Colonic mucosa (tissue), 4 donors: ENCODE data around the gene USP34. TPM values are rescaled to one million over a fixed set of nuclear protein-coding genes. Genes with fewer than 3 reads are reported as not detected.
A peak's percentile ranks its signal among the peaks of the same experiment; 100 is the strongest.

ENCODE experiments used
- DNase-seq: peaks from one replicate; pipeline ENCODE4 v3.0.0-alpha.2; 2020
- H3K27ac ChIP-seq: fragments of 200-600 bp; one replicate; pipeline ENCODE4 v1.8.0; 2021
- H3K27me3 ChIP-seq: fragments of 200-600 bp; one replicate; pipeline ENCODE4 v1.8.0; 2021
- H3K36me3 ChIP-seq: fragments of 200-600 bp; one replicate; pipeline ENCODE4 v1.8.0; 2021
- H3K4me1 ChIP-seq: fragments of 200-600 bp; one replicate; pipeline ENCODE4 v1.8.0; 2021; ENCODE audit warnings: mild to moderate bottlenecking
- H3K4me3 ChIP-seq: fragments of 200-600 bp; one replicate; pipeline ENCODE4 v1.8.0; 2021
- H3K9ac ChIP-seq, 2 donors: one replicate each; pipeline ENCODE4 v1.7.0; 2013; ENCODE audit warnings: control low read depth in 2 of 2, low read depth in 2 of 2, low read length in 2 of 2
- H3K9me3 ChIP-seq: fragments of 200-600 bp; one replicate; pipeline ENCODE4 v1.8.0; 2021
- intact Hi-C: fragments of 100-400 bp; cut with DNase I; formaldehyde crosslinking; loops from one replicate; pipeline ENCODE4 v1.14.1; 2022
- total RNA-seq, 2 donors: library from RNA; stranded (reverse); fragmentation: NEBNext Ultra II Directional in 1 of 2; extraction: Animal tissue kit (Norgen Biotek cat#: 25700) in 1 of 2; gene quantifications; one replicate each; pipeline ENCODE4 v1.2.1, GENCODE V29; 2021
- TF ChIP-seq, protein P1 (sequence below): fragments of 200-600 bp; IDR thresholded peaks from one replicate; pipeline ENCODE4 v1.8.0; 2022; ENCODE audit warnings: antibody characterized with exemption, mild to moderate bottlenecking
- donor health status: healthy.
- donor health status: DM: no; HTN: no; CAD: no.
- donor health status: DM: no; HTN: no; CAD: no.

USP34 gene
- total RNA-seq, 2 donors from 2014 or later = 70.8 to 76.3 TPM

DNA sequence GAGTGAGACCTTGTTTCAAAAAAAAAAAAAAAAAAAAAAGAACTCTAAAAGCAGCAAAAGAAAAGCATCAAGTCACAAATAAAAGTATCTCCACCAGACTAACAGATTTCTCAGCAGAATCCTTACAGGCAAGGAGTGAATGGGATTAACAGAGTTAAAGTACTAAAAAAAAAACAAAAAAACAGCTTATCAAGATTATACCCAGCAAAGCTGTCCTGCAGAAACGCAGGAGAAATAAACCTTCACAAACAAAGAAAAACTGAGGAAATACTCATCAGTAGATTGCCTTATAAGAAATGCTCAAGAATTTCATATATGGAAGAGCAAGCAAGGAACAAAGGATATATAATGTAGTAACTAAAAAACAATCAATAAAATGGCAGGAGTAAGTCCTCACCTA lies 35.6 kb downstream of the USP34 start:
- Histone ChIP-seq H3K27me3 (no peaks in the 10 kb centered on the region), H3K36me3 (no peaks in the 10 kb centered on the region), H3K27ac (no peak overlapping the region), H3K9me3 (no peaks in the 10 kb centered on the region), H3K9ac (no peak overlapping the region), H3K4me1 (peaks cover 13% of the 10 kb centered on the region), H3K4me3 (no peak overlapping the region)
- no peak for DNase-seq
- intact Hi-C loops = no loop called here
- TF ChIP-seq, protein P1, sequence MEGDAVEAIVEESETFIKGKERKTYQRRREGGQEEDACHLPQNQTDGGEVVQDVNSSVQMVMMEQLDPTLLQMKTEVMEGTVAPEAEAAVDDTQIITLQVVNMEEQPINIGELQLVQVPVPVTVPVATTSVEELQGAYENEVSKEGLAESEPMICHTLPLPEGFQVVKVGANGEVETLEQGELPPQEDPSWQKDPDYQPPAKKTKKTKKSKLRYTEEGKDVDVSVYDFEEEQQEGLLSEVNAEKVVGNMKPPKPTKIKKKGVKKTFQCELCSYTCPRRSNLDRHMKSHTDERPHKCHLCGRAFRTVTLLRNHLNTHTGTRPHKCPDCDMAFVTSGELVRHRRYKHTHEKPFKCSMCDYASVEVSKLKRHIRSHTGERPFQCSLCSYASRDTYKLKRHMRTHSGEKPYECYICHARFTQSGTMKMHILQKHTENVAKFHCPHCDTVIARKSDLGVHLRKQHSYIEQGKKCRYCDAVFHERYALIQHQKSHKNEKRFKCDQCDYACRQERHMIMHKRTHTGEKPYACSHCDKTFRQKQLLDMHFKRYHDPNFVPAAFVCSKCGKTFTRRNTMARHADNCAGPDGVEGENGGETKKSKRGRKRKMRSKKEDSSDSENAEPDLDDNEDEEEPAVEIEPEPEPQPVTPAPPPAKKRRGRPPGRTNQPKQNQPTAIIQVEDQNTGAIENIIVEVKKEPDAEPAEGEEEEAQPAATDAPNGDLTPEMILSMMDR = no peak

DNA sequence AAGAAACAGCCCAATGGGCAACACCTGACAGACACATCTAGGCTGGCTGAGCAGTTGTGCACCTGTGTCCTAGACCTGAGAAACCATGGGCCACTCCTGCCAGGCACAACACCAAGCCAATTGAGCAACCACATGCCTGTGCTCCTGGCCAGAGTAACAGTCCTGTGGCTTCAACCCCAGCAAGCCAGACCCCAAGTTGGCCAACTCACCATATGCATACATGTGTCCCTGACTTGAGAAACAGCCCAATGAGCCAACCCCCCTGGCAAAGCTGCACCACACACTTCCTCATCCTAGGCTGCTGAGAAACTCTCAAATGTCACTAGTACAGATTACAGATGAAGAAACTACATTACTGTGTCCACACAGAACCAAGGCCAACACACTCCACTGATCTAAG lies 36.6 kb downstream of the USP34 start:
- Histone ChIP-seq H3K36me3 (no peaks in the 10 kb centered on the region), H3K27ac (no peak overlapping the region), H3K9ac (no peak overlapping the region), H3K4me3 (no peak overlapping the region), H3K9me3 (no peaks in the 10 kb centered on the region), H3K4me1 (peaks cover 13% of the 10 kb centered on the region), H3K27me3 (no peaks in the 10 kb centered on the region)
- TF ChIP-seq, protein P1 = no peak
- intact Hi-C loops = no loop called here
- DNase-seq = no peak

DNA sequence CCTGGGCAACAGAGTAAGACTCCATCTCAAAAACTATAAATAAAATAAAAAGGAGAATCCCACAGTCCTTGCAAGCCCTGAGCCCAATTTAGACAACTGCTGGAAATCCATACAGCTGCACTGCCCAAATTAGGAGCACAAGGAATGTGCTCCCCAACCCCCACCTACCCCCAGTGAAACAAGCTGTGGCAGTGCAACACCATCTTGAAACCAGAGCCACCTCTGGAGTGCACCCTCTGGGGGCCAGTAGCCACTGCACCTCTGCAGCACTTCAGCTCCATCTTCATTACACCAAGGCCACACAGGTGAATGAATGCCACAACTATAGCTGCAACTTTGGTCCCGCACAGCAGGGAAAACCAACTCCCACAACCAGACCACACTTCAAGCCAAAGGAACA lies 37.3 kb downstream of the USP34 start:
- no peak for DNase-seq
- H3K9me3 ChIP-seq = no peaks in the 10 kb centered on the region
- no peak overlapping the region for H3K9ac ChIP-seq
- H3K27me3 ChIP-seq = no peaks in the 10 kb centered on the region
- intact Hi-C loops = no loop called here
- H3K27ac ChIP-seq = no peak overlapping the region
- peaks cover 13% of the 10 kb centered on the region for H3K4me1 ChIP-seq
- no peak overlapping the region for H3K4me3 ChIP-seq
- no peaks in the 10 kb centered on the region for H3K36me3 ChIP-seq
- TF ChIP-seq, protein P1 = no peak

DNA sequence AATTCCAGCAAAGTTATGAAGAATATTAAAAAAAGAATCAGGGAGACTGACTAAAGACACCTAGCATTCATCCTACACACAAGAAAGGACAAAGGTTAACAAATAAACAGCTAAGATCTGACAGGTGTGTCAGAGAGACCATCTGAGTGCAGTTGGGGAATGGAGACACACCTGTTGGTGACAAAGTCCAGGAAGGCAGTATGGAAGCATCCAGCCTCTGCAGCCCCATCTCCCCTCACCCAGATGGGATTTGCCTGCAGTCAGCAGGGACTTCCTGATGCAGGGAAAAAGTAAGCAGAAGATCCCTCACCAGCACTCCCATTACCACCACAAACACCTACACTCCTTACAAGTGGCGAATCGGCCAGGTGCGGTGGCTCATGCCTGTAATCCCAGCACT lies 37.9 kb downstream of the USP34 start:
- H3K4me3 ChIP-seq = no peak overlapping the region
- H3K27me3 ChIP-seq = no peaks in the 10 kb centered on the region
- H3K4me1 ChIP-seq = peaks cover 13% of the 10 kb centered on the region
- no peaks in the 10 kb centered on the region for H3K9me3 ChIP-seq
- H3K27ac ChIP-seq = no peak overlapping the region
- H3K36me3 ChIP-seq = no peaks in the 10 kb centered on the region
- intact Hi-C loops = no loop called here
- TF ChIP-seq, protein P1 = no peak
- DNase-seq = peak; percentile 51
- H3K9ac ChIP-seq = no peak overlapping the region

DNA sequence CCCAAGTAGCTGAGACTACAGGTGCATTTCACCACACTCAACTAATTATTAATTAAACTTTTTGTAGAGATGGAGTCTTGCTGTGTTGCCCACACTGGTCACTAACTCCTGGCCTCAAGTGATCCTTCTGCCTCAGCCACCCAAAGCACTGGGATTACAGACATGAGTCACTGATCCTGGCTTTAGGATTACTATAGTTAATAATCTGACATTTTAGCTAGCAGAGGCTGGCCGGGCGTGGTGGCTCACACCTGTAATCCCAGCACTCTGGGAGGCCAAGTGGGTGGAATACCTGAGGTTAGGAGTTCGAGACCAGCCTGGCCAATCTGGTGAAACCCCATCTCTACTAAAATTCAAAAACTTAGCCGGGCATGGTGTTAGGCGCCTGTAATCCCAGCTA lies 39.5 kb downstream of the USP34 start:
- Histone ChIP-seq H3K9ac (no peak overlapping the region), H3K4me1 (peaks cover 13% of the 10 kb centered on the region), H3K9me3 (no peaks in the 10 kb centered on the region), H3K4me3 (no peak overlapping the region), H3K27ac (no peak overlapping the region), H3K36me3 (no peaks in the 10 kb centered on the region), H3K27me3 (no peaks in the 10 kb centered on the region)
- TF ChIP-seq, protein P1 = no peak
- intact Hi-C loops = no loop called here
- no peak for DNase-seq
